Kidney epithelial cell (primary cell): Measurements from ENCODE around the gene RNF220. TPM values are rescaled to one million over a fixed set of nuclear protein-coding genes. Genes with fewer than 3 reads are reported as not detected.

Source experiments
- DNase-seq: peaks from one replicate; pipeline ENCODE4 v3.0.0-alpha.2; 2010; ENCODE audit warnings: low read depth
- H3K27me3 ChIP-seq: 2 replicates; pipeline ENCODE4 v1.6.0; 2011; ENCODE audit warnings: low read length; ENCODE audit not compliant: control insufficient read depth, insufficient read depth
- H3K36me3 ChIP-seq: 2 replicates; pipeline ENCODE4 v1.5.1; 2011; ENCODE audit warnings: low read length; ENCODE audit not compliant: control insufficient read depth, insufficient read depth
- H3K4me3 ChIP-seq: 2 replicates; pipeline ENCODE4 v1.5.1; 2011; ENCODE audit warnings: low read depth, mild to moderate bottlenecking, control low read depth, low read length
- CTCF ChIP-seq: IDR thresholded peaks from 2 replicates; pipeline ENCODE4 v1.5.1; 2011; ENCODE audit warnings: mild to moderate bottlenecking, moderate library complexity, low read length, control low read depth, inconsistent platforms; ENCODE audit not compliant: insufficient read depth, poor library complexity, severe bottlenecking
- total RNA-seq: library from RNA; depleted of rRNA; stranded (reverse); fragments of >200 nt; gene quantifications from 2 replicates; pipeline ENCODE4 v1.2.3, GENCODE V29; 2015

The RNF220 gene
- total RNA-seq, 1 donor from 2014 or later: 127 TPM

GRCh38 chr1:44521378-44522080, 116.5 kb downstream of the RNF220 start:
- Histone ChIP-seq H3K4me3 (no peak overlapping the region), H3K27me3 (peaks cover 27% of the 10 kb centered on the region), H3K36me3 (no peaks in the 10 kb centered on the region)
- no peak for DNase-seq
- no peak for TF ChIP-seq CTCF

GRCh38 chr1:44523593-44524591, 118.8 kb downstream of the RNF220 start:
- no peak for TF ChIP-seq CTCF

GRCh38 chr1:44524655-44525500, 119.8 kb downstream of the RNF220 start:
- no peak for DNase-seq
- Histone ChIP-seq H3K36me3 (no peaks in the 10 kb centered on the region), H3K4me3 (no peak overlapping the region), H3K27me3 (peaks cover 27% of the 10 kb centered on the region)
- no peak for TF ChIP-seq CTCF

More at GRCh38 chr1:44523593-44524591, 118.8 kb downstream of the RNF220 start:
- DNase-seq: no peak
- H3K27me3 ChIP-seq: peaks cover 27% of the 10 kb centered on the region
- H3K36me3 ChIP-seq: no peaks in the 10 kb centered on the region
- no peak overlapping the region for H3K4me3 ChIP-seq

GRCh38 chr1:44526295-44527073, 121.4 kb downstream of the RNF220 start:
- H3K27me3 ChIP-seq: peaks cover 25% of the 10 kb centered on the region
- DNase-seq: no peak
- H3K36me3 ChIP-seq: no peaks in the 10 kb centered on the region
- TF ChIP-seq CTCF: no peak
- no peak overlapping the region for H3K4me3 ChIP-seq
